C4-2B (cell line): ENCODE measurements around the gene CA5A.

Source experiments
- CTCF ChIP-seq: fragments of 450-650 bp; conservative IDR thresholded peaks from 2 replicates; pipeline ENCODE4 v1.5.1; 2017; ENCODE audit warnings: mild to moderate bottlenecking
- ZFX ChIP-seq: fragments of 450-650 bp; IDR thresholded peaks from 2 replicates; pipeline ENCODE4 v1.6.1; 2017

GRCh38 chr16:87924041-87924810 is 12.1 kb downstream of the CA5A start:
- no peak for TF ChIP-seq CTCF
- no peak for TF ChIP-seq ZFX
